Loucy (cell line): ENCODE data around the gene CCDC141.

Source experiments
- EZH2phosphoT487 ChIP-seq: fragments of 200-600 bp; IDR thresholded peaks from 2 replicates; pipeline ENCODE4 v1.6.1; 2018; ENCODE audit warnings: antibody characterized with exemption, mild to moderate bottlenecking, moderate library complexity, borderline replicate concordance
- TF ChIP-seq, protein P1 (sequence below): fragments of 200-600 bp; sonication (generic); conservative IDR thresholded peaks from 2 replicates; pipeline ENCODE4 v1.5.1; 2014; ENCODE audit warnings: mild to moderate bottlenecking, antibody characterized with exemption, low read length

DNA sequence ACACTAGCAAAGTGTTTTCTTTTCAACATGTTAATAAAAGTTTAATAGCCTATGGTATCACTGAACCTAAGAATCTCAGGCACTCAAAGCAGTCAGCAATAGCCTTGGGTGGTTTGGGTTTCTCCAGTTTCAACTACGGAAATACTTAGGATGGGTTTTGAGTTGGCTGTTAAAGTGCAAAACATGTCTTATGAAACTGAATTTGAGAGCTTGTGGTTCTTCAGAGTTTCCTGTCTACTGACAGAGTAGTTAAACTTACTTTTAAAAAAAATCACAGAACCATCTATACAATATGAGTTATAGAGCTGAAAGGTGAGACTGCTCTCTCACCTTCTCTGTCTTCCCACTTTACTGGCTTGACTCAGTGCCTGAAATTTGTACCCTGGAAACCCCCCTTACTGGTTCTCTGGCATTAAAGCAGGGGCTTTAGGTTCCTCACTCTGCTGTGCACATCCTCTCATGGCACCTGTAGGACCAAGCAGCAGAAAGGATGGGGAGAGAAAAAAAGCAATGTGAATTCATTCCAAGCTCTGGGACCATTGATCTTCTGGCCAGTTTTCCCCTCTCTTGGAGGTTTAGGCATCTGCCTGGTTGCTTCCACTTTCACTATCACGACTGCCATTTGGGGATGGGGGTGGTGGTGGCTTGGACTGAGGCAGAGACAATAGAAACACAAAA lies 18.1 kb downstream of the CCDC141 start:
- TF ChIP-seq, protein P1, sequence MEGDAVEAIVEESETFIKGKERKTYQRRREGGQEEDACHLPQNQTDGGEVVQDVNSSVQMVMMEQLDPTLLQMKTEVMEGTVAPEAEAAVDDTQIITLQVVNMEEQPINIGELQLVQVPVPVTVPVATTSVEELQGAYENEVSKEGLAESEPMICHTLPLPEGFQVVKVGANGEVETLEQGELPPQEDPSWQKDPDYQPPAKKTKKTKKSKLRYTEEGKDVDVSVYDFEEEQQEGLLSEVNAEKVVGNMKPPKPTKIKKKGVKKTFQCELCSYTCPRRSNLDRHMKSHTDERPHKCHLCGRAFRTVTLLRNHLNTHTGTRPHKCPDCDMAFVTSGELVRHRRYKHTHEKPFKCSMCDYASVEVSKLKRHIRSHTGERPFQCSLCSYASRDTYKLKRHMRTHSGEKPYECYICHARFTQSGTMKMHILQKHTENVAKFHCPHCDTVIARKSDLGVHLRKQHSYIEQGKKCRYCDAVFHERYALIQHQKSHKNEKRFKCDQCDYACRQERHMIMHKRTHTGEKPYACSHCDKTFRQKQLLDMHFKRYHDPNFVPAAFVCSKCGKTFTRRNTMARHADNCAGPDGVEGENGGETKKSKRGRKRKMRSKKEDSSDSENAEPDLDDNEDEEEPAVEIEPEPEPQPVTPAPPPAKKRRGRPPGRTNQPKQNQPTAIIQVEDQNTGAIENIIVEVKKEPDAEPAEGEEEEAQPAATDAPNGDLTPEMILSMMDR = no peak
- TF ChIP-seq EZH2phosphoT487 = peak; percentile 85
